ENCODE measurements around the gene CYB5R3.
A peak's percentile ranks its signal among the peaks of the same experiment; 100 is the strongest.

The CYB5R3 gene

GRCh38 chr22:42649246-42650099, at the start of gene CYB5R3:
Gene CYB5R3, minus strand, starts transcription at chr22:42649392. Its CDS starts 77 bp downstream, at chr22:42649315.
- peak; percentile 77 for DNase-seq (ENCODE audit: low read depth in 2 of 2)

- DNase-seq (ENCODE audit: low read depth in 2 of 2), result no peak
Observed at GRCh38 chr22:42697542-42698013, 48.4 kb upstream of the CYB5R3 start.

GRCh38 chr22:42696331-42696967, 47.3 kb upstream of the CYB5R3 start:
- DNase-seq (ENCODE audit: low read depth in 2 of 2), result no peak

GRCh38 chr22:42695294-42695693, 46.1 kb upstream of the CYB5R3 start:
- DNase-seq (ENCODE audit: low read depth in 2 of 2), result no peak

- DNase-seq (ENCODE audit: low read depth in 2 of 2), result no peak
Observed at GRCh38 chr22:42693763-42694683, 44.8 kb upstream of the CYB5R3 start.

GRCh38 chr22:42693055-42693762, 44.0 kb upstream of the CYB5R3 start:
- DNase-seq (ENCODE audit: low read depth in 2 of 2), result no peak

GRCh38 chr22:42692239-42693054, 43.3 kb upstream of the CYB5R3 start:
- no peak for DNase-seq (ENCODE audit: low read depth in 2 of 2)

- DNase-seq (ENCODE audit: low read depth in 2 of 2), result no peak
Observed at GRCh38 chr22:42691440-42691839, 42.2 kb upstream of the CYB5R3 start.

GRCh38 chr22:42688241-42689211, 39.3 kb upstream of the CYB5R3 start:
- DNase-seq (ENCODE audit: low read depth in 2 of 2), result no peak

- DNase-seq (ENCODE audit: low read depth in 2 of 2), result no peak
Observed at GRCh38 chr22:42686756-42687491, 37.7 kb upstream of the CYB5R3 start.

GRCh38 chr22:42685941-42686653, 36.9 kb upstream of the CYB5R3 start:
- DNase-seq (ENCODE audit: low read depth in 2 of 2), result no peak

GRCh38 chr22:42684462-42685195, 35.4 kb upstream of the CYB5R3 start:
- no peak for DNase-seq (ENCODE audit: low read depth in 2 of 2)

GRCh38 chr22:42683578-42684283, 34.5 kb upstream of the CYB5R3 start:
- no peak for DNase-seq (ENCODE audit: low read depth in 2 of 2)

GRCh38 chr22:42682113-42682851, 33.1 kb upstream of the CYB5R3 start:
- DNase-seq (ENCODE audit: low read depth in 2 of 2), result no peak

GRCh38 chr22:42680648-42681047, 31.5 kb upstream of the CYB5R3 start:
- no peak for DNase-seq (ENCODE audit: low read depth in 2 of 2)

- DNase-seq (ENCODE audit: low read depth in 2 of 2), result no peak
Observed at GRCh38 chr22:42679691-42680090, 30.5 kb upstream of the CYB5R3 start.

Measured in stimulated activated CD8-positive, alpha-beta memory T cell treated with anti-CD3 and anti-CD28 coated beads, Interleukin-15, amount 100 ng/mL, for 48 hours (primary cell).